Inflammatory macrophage treated with lipopolysaccharide for 1 hour (primary cell): Measurements from ENCODE around the gene TEDC1.

ENCODE experiments used
- DNase-seq, 2 donors: peaks; one replicate each; pipeline ENCODE4 v3.0.0-alpha.2; 2020 to 2022

TEDC1 gene

GRCh38 chr14:105474483-105475268 lies 16.4 kb upstream of the TEDC1 start, which contains the start of gene CRIP2:
TSS of gene CRIP2 (plus strand) at chr14:105474821. CDS start at chr14:105474863, 42 bp downstream.
- no peak for DNase-seq

- no peak for DNase-seq
These were observed 15.6 kb upstream of the TEDC1 start for GRCh38 chr14:105475269-105476096.

GRCh38 chr14:105476097-105476830 lies 14.8 kb upstream of the TEDC1 start:
- DNase-seq: no peak

- DNase-seq: no peak
These were observed 14.0 kb upstream of the TEDC1 start for GRCh38 chr14:105476831-105477659.

GRCh38 chr14:105477660-105478397 lies 13.2 kb upstream of the TEDC1 start:
- DNase-seq: no peak

GRCh38 chr14:105478398-105479251 lies 12.4 kb upstream of the TEDC1 start:
- DNase-seq: no peak

GRCh38 chr14:105479431-105480158 lies 11.5 kb upstream of the TEDC1 start:
- no peak for DNase-seq

GRCh38 chr14:105480199-105480746 lies 10.8 kb upstream of the TEDC1 start:
- DNase-seq: no peak

GRCh38 chr14:105480807-105481801 lies 9.9 kb upstream of the TEDC1 start:
- peak; percentile 69 to 88 for DNase-seq

- peak; percentile 95 to 97 for DNase-seq
These were observed 9.1 kb upstream of the TEDC1 start for GRCh38 chr14:105481886-105482457.

- no peak for DNase-seq
These were observed 8.4 kb upstream of the TEDC1 start for GRCh38 chr14:105482486-105483110.

- no peak for DNase-seq
These were observed 7.6 kb upstream of the TEDC1 start for GRCh38 chr14:105483300-105484068.

- peak in 1 of 2 donors; percentile 43 for DNase-seq
These were observed 6.7 kb upstream of the TEDC1 start for GRCh38 chr14:105484069-105484996.

- no peak for DNase-seq
These were observed 6.1 kb upstream of the TEDC1 start for GRCh38 chr14:105484997-105485393.

GRCh38 chr14:105485739-105486162 lies 5.3 kb upstream of the TEDC1 start:
- peak in 1 of 2 donors; percentile 20 for DNase-seq
